ENCODE results near the gene SPATA1.
A peak's percentile ranks its signal among the peaks of the same experiment; 100 is the strongest.
"Not testable (repeated sequence)": the region's sequence is repeated elsewhere in the genome, so short reads cannot be mapped to it uniquely, and the experiment has no call there.

SPATA1 gene

DNA sequence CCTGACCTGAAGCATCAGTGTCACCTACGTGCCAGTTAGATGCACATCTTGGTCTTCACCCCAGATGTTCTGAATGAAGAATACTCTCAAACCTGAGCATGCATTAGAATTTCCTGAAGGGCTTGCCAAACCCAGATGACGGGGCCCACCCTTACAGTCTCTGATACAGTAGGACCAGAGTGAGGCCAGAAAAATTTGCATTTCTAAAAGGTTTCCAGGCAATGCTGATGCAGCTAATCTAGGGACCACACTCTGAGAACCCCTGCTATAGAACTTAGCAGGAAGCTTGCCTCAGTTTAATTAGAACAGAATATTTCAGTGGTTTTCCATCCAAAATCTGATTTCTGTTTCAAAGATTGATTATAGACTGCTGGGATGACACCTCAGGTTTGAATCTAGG lies 77.9 kb downstream of the SPATA1 start:
- TF ChIP-seq, protein P1, sequence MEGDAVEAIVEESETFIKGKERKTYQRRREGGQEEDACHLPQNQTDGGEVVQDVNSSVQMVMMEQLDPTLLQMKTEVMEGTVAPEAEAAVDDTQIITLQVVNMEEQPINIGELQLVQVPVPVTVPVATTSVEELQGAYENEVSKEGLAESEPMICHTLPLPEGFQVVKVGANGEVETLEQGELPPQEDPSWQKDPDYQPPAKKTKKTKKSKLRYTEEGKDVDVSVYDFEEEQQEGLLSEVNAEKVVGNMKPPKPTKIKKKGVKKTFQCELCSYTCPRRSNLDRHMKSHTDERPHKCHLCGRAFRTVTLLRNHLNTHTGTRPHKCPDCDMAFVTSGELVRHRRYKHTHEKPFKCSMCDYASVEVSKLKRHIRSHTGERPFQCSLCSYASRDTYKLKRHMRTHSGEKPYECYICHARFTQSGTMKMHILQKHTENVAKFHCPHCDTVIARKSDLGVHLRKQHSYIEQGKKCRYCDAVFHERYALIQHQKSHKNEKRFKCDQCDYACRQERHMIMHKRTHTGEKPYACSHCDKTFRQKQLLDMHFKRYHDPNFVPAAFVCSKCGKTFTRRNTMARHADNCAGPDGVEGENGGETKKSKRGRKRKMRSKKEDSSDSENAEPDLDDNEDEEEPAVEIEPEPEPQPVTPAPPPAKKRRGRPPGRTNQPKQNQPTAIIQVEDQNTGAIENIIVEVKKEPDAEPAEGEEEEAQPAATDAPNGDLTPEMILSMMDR (IDR thresholded peaks at IDR 0.05; ENCODE audit: low read depth, low read length): no peak
- H3K4me3 ChIP-seq (replicated peaks in 1 of 2; ENCODE audit: low read depth in 2 of 2, low read length in 2 of 2): no peak overlapping the region
- no peak for DNase-seq (ENCODE audit: low read depth in 2 of 2)

GRCh38 chr1:84585803-84586202 lies 79.6 kb downstream of the SPATA1 start:
- DNase-seq (ENCODE audit: low read depth in 2 of 2): no peak
- H3K4me3 ChIP-seq (replicated peaks in 1 of 2; ENCODE audit: low read depth in 2 of 2, low read length in 2 of 2): no peak overlapping the region
- TF ChIP-seq, protein P1 (IDR thresholded peaks at IDR 0.05; ENCODE audit: low read depth, low read length): no peak

DNA sequence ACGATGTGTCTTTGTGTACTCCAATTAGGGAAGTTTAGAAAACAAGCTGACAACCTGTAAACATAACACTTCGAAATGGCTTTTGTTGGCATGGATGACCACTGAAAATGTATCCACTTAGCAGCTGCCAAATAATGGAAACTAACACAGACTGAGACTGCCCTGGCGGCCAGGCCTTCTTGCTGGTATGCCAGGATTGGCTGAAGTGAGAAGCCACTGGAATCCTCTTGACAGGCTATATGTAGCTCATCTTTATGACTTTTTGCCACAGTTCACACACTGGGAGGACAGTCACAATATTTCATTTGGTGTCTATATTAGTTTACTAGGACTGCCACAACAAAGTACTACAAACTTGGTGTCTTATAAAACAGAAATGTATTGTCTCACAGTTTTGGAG lies 80.9 kb downstream of the SPATA1 start:
- H3K4me3 ChIP-seq (replicated peaks in 1 of 2; ENCODE audit: low read depth in 2 of 2, low read length in 2 of 2): no peak overlapping the region
- no peak for DNase-seq (ENCODE audit: low read depth in 2 of 2)
- TF ChIP-seq, protein P1 (IDR thresholded peaks at IDR 0.05; ENCODE audit: low read depth, low read length): no peak

DNA sequence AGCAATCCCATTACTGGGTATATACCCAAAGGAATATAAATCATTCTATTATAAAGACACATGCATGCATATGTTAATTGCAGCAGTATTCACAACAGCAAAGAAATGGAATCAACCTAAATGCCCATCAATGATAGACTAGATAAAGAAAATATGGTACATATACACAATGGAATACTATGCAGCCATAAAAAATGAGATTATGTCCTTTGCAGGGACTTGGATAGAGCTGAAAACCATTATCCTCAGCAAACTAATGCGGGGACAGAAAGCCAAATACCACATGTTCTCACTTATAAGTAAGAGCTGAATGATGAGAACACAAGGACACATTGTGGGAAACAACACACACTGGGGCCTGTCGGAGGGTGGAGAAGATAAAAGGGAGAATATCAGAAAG lies 88.8 kb downstream of the SPATA1 start:
- not testable (repeated sequence) for DNase-seq (ENCODE audit: low read depth in 2 of 2); H3K4me3 ChIP-seq (replicated peaks in 1 of 2; ENCODE audit: low read depth in 2 of 2, low read length in 2 of 2)

DNA sequence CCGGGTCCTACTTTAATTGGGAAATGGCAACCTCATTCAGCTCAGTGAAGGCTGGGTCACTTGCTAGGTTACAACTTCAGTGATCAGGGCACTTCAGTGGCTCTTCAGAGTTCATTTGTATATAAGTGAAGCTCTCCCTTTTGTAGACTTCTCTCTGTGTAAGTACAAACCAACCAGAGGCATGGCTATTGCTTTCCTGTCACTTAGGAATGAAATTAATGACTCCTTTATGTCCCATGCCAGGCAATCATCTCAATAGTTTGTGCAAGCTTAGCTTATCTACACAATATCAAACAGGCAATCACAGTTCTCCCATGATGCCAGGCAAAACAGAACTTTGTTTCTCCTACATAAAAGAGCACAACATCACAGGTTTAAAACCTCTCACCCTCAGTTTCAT lies 90.8 kb downstream of the SPATA1 start:
- TF ChIP-seq, protein P1 (IDR thresholded peaks at IDR 0.05; ENCODE audit: low read depth, low read length): no peak
- no peak for DNase-seq (ENCODE audit: low read depth in 2 of 2)
- no peak overlapping the region for H3K4me3 ChIP-seq (replicated peaks in 1 of 2; ENCODE audit: low read depth in 2 of 2, low read length in 2 of 2)

DNA sequence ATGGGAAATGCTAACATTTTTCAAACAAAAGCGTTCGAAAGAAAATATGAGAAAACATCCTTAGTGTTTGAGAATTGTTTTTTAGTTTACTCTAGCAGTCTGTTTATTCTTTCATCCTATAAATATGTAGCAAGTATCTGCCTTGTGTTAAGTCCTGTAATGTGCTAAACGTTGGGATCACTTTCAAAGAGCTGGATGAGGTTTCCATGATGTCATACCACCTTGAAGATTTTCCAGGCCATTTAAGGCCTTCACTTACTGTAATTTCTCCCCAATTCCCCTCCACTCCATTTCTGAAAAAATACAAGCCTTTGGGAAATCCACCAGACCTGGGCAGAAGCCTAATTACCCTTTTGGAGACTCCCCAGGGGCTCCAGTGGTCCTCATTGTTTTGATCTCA lies 92.2 kb downstream of the SPATA1 start:
- peak in 1 of 2 donors; percentile 36 for DNase-seq (ENCODE audit: low read depth in 2 of 2)
- TF ChIP-seq, protein P1 (IDR thresholded peaks at IDR 0.05; ENCODE audit: low read depth, low read length): no peak
- H3K4me3 ChIP-seq (replicated peaks in 1 of 2; ENCODE audit: low read depth in 2 of 2, low read length in 2 of 2): no peak overlapping the region

- peak; percentile 75 to 86 for DNase-seq (ENCODE audit: low read depth in 2 of 2)
- H3K4me3 ChIP-seq (replicated peaks in 1 of 2; ENCODE audit: low read depth in 2 of 2, low read length in 2 of 2): peak overlapping the region in 1 of 2 donors; percentile 3
- TF ChIP-seq, protein P1 (IDR thresholded peaks at IDR 0.05; ENCODE audit: low read depth, low read length): no peak
These were observed 92.9 kb downstream of the SPATA1 start for GRCh38 chr1:84598846-84599741.

Measured in cardiac fibroblast (primary cell).